HG03432 (cell line): Measurements from ENCODE around the gene CDH23.

Source experiments
- ATAC-seq: cut with Tn5 transposase; IDR thresholded peaks from one replicate; pipeline ENCODE4 v1.9.1; 2021; ENCODE audit warnings: mild to moderate bottlenecking, moderate library complexity; ENCODE audit not compliant: unreplicated experiment

The CDH23 gene

GRCh38 chr10:71419750-71420149 lies 23.0 kb downstream of the CDH23 start:
- no peak for ATAC-seq

- no peak for ATAC-seq
Observed at GRCh38 chr10:71421075-71421434, 24.3 kb downstream of the CDH23 start.

- no peak for ATAC-seq
Observed at GRCh38 chr10:71423250-71423649, 26.5 kb downstream of the CDH23 start.

- no peak for ATAC-seq
Observed at GRCh38 chr10:71423901-71424300, 27.2 kb downstream of the CDH23 start.

- ATAC-seq: no peak
Observed at GRCh38 chr10:71424496-71425194, 27.9 kb downstream of the CDH23 start.

GRCh38 chr10:71426058-71426605 lies 29.4 kb downstream of the CDH23 start:
- no peak for ATAC-seq

GRCh38 chr10:71427246-71427645 lies 30.5 kb downstream of the CDH23 start:
- ATAC-seq: no peak

- ATAC-seq: no peak
Observed at GRCh38 chr10:71429304-71429703, 32.6 kb downstream of the CDH23 start.

GRCh38 chr10:71429929-71430328 lies 33.2 kb downstream of the CDH23 start:
- ATAC-seq: no peak

GRCh38 chr10:71431239-71432100 lies 34.8 kb downstream of the CDH23 start:
- no peak for ATAC-seq

- ATAC-seq: no peak
Observed at GRCh38 chr10:71432101-71432905, 35.6 kb downstream of the CDH23 start.

GRCh38 chr10:71432956-71433767 lies 36.4 kb downstream of the CDH23 start:
- ATAC-seq: no peak

- ATAC-seq: no peak
Observed at GRCh38 chr10:71433768-71434744, 37.3 kb downstream of the CDH23 start.

- ATAC-seq: no peak
Observed at GRCh38 chr10:71434760-71435394, 38.2 kb downstream of the CDH23 start.

GRCh38 chr10:71435571-71436267 lies 39.0 kb downstream of the CDH23 start:
- ATAC-seq: no peak

GRCh38 chr10:71436268-71437125 lies 39.8 kb downstream of the CDH23 start:
- no peak for ATAC-seq

GRCh38 chr10:71437537-71438092 lies 40.9 kb downstream of the CDH23 start:
- no peak for ATAC-seq
